HG02798 (cell line): ENCODE results near the gene GFOD1.
"Not testable (repeated sequence)": the region's sequence is repeated elsewhere in the genome, so short reads cannot be mapped to it uniquely, and the experiment has no call there.

Experiments used
- ATAC-seq: cut with Tn5 transposase; IDR thresholded peaks from one replicate; pipeline ENCODE4 v1.9.1; 2021; ENCODE audit warnings: mild to moderate bottlenecking; ENCODE audit not compliant: unreplicated experiment, poor library complexity

Gene GFOD1

DNA sequence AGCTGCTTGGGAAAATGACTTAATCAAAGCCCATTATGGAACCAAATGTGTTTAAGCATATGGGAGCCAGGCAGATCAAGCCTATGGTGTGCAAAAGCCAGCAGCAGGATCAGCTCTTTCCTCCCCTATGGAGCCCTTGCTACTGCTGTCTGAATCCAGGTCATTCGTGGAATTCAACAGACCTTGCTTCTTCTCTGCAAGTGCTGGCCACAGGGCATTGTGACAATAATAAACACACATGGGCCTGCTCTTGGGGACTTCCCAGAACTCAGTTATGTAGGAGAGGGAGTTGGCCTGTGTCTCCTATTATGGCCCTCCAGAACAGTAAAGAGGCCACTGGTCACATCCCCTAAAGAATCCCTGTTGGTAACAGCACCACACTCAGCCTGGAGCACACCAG is 18.6 kb downstream of the GFOD1 start:
- ATAC-seq = no peak

DNA sequence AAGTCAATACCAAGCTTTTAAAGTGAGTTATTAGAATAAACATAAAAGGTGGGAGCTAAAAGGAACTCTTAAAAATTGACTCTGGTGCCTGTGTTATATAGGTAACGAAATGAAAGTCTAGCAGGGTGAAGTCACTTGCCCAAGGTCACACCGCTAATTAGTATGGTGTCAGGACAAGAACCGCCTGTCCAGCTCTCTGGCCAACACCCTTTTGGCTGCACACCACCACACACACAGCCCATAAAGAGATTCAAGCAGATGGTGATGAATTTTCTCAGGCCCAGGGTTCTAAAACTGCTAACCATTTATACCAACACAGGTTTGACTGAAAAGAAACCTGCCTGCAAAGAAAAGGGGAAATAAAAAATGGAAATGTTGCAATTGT is 20.2 kb downstream of the GFOD1 start:
- no peak for ATAC-seq

DNA sequence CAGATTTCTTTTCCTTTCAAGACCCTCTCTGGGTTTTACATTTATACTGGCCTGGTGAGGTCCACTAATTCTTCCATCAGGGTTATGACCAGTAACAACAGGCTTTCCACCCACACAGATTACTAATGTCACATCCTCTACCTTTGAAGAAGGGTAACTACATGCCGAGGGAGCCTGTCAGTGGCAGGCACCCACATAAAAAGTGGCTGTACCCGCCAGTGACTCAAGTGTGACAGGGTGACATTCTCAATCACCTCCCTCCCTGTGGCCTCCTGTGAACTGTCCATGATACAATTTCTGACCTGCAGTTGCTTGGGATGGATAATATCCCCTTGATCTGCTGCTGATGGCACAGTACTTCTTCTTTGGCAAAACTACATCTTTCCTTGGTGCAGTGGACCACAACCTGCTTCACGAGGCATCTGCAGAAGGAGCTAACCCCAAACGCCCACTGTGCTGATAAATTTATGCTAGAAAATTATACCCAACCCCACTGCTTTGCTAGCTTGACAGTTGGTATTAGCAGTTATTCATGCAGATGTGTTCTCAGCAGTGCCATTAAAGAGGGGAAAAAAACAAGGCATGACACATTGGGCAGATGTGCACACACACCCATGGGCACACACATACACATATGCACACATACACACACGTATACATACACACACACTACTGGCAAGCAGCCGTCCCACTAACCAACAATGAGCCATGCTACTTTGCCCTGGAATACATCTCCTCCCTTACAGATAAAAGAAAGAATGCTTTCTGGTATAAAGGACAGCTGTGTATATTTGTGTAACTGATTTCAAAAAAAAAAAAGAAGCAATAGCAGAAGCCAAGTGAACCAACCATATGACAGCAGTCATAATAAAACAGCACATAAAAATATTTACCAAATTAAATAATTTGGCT is 20.8 kb downstream of the GFOD1 start:
- ATAC-seq = no peak

DNA sequence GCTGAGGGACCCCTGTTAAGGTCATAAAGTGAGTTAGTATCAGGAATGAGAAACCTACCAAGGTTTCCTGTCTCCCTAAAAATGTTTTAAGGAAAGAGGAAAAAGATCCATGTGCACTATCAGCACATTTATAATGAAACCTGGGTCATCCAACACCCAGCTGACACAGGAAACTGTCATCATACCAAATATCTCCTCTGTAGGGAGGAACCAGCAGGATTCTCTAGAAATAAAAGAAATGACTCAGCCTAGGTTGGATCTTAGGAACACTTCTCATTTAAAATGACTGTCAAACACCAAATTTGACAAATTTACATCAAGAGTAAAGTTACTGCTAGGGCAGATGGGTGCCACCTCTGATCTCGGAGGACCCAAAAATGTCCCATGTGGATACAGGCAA is 21.7 kb downstream of the GFOD1 start:
- no peak for ATAC-seq

DNA sequence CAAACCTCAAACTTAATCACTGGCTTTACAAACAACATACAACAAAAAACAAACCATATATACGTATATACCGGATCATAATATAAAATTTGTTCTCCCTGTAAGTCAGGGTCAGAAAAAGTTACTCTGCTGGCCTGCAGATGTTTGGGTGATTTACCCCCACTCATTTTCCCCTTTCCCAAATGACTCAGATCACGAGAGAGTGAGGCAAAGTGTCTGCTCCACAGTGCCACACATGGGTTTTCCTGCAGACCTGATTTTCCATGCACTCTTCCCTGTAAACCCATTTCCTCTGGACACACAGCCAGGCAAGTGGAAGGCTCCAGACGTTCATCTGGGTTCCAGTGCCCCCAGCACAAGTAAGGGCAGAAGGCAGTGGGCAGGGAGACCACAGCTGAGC is 23.5 kb downstream of the GFOD1 start:
- no peak for ATAC-seq

DNA sequence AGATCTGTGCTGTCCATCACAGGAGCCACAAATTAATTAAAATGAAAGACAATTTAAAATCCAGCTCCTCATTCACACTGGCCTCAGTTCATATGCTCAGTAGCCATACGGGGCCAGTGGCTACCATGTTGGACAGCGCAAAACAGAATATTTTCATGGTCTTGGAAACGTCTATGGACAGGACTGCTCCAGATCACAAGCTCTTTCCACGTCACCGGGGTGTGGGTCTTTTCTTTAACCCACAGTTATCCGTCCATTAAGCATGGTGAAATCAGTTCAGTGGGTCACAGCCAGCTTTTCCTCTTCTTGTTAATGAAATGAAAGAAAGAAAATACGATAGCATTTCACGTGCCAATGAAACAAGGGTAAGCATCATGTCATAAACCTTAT is 24.1 kb downstream of the GFOD1 start:
- ATAC-seq = no peak

DNA sequence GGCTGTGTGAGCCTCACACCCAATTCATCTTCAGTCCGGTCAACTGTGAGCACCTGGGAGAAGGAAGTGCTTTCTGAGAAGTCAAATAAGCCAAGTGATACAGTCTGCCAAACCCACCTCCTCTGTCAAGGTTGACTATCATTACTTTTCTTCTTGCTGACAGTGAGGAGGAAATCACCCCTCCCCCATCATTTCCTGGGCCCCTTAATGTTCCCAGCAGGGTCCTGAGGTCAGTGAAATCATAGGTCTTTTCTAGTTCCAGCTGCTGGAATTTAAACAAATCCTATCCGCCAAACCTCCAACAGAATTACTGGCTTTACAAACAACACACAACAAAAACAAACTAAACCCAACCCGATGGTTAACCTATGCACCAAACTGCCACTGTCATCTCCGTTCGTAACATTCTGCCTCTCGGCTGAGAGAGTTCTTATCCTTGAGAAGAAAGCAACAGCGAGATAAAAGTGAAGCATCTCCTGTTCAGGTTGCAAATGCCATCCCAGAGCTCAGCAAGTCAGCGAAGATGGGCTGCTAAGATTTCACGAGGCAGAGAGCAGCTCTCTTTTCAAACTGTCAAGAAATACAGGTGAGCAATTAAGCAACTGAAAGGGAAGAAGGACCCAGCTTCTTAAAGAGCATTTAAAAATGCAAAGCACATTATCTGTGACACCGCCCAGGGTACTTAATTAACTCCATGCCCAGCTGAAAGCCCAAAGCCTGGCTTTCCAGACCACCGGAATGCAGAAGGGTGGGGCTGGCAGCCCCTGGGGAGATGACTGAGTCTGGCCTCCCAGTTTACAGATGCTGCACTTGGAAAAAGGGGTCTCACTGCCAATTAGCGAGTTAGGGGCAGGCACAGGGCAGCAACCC is 24.7 kb downstream of the GFOD1 start:
- ATAC-seq = no peak

DNA sequence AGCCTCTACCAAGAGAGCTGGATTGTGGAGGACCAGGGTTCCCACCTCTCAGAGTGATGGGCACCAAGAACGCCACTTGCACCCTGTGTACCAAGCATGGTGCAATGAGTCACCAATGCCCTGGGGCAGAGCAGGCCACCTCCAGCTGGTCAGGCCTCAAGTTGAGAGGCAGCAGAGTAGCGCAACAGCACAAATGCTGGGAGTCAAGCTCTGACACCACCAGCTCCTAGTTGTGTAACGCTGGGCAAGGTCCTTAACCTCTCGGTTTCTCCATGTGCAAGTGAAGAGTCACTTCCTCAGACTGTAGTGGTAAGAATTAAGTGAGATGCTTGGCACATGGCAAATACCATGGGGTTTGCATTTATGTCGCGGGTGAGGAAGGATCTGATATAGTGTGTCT is 25.6 kb downstream of the GFOD1 start:
- ATAC-seq = no peak

DNA sequence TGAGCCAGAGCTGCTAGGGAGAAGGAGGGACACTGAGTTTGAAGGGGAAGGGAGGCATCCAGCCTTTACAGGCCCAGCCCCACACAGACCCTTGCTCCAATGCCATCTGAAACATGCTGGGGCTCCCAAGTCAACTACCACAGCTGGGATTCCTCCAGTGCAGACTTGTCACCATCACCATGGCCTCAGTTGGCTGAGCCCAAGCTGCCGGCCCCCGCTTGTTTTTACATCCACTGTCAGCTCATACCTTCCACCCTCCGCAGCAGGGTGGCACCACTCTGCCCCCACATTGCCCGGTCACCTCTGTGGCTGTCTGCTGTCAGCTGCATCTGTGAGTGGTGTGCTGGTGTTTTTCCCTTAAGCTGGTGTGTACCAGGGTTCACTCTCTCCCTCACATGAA is 26.1 kb downstream of the GFOD1 start:
- ATAC-seq = no peak

DNA sequence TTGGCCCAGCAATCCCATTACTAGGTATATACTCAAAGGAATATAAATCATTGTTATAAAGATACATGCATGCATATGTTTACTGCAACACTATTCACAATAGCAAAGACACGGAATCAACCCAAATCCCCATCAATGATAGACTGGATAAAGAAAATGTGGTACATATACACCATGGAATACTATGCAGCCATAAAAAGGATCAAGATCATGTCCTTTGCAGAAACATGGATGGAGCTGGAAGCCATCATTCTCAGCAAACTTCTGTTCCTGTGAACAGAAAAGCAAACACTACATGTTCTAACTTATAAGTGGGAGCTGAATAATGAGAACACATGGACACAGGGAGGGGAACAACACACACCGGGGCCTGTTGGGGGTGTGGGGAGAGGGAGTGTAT is 27.1 kb downstream of the GFOD1 start:
- ATAC-seq = not testable (repeated sequence)

DNA sequence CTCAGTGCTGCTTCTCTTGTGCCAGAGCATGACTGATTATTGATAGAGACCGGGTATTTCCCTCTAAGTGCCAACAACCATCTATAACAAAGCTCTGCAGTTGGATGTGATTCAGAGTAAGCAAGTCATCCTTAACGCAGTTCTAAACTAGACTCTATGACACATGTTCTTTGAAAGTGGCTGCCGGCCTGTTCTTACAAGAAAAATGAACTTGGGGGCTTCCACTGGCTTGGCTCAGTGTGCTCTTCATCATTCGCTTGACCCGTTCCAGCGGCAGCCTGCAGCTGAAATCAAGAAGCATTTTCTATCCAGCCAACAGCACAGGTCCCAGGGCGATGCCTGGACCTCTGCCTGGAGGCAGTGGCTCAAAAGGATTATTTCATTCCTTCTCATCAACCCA is 29.8 kb downstream of the GFOD1 start:
- ATAC-seq = no peak

DNA sequence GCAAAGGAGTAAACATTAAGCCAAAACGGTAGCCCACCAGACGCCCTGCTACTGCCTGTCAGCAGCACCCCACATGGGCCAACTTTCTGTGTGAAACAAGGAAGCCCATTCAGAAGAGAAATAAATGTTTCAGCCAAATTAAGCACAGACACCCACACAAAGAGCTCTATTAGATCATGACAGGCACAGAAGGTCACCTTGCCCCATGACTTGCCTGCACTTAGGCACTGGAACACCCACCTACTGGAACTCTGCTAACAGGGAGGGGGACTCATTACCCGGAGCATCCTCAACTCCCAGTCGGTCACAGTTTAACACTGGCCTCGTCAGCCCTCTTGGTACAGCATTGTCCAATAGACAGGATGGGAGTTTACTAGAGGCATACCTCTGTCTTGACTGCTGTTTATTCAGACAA is 31.8 kb downstream of the GFOD1 start:
- ATAC-seq = no peak

DNA sequence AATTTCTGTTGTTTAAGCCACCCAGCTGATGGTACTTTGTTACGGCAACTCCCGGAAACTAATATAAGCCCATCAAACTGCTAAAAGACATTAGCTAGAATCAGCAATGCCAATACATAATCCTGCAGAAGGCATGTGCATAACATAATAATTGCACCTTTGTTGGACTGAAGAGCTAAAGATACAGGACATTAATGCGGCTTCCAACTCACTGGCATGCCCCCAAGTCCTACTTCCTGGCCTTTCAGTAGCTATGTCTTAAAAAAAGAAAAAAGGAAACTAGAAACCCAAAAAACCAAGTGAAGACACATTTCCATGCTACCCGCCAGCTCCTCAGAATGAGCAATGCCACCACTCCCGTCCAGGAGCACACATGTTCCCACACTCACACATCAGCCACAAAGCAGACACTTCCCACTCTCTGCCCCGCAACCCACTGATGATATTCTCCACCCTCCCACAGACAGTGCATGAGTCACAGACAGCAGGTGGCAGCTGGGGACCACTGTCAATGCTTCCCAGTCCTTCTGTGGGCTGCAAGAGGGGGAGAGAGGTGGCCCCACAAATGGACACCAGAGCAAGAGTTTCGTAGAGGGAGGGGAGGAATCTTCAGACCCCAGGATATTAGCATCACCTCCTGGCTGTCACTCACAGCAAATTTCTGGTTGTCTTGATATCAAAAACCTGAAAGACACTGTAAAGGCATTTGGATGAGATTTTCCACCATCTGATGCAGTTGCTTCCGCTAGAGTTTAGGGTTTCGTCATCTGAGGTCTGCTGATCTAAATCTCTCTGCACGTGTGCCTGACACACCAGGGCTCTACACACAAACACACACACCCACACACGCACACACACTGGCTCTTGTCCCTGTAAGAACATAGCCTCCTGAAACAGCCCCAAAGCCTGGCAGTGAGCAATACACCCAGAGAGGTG is 32.8 kb downstream of the GFOD1 start:
- peak; percentile 65 for ATAC-seq

DNA sequence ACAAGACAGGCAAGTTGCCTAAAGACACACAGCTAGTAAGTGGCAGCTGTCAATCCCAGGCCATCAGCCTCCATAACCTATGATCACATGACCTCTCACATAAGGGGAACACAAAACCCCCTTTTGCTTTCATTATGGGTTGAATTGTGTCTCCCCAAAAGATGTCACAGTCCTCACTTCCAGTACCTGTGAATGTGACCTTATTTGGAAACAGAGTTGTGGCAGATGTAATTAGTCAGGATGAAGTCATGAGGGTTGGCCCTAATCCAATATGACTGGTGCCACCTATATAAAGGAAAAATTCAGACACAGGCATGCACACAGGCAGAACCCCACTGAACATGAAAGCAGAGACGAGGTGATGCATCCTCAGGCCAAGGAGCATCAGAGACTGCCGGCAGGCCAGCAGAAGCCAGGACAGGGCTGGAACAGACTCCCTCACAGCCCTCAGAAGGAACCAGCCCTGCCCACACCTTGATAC is 33.6 kb downstream of the GFOD1 start:
- ATAC-seq = no peak

DNA sequence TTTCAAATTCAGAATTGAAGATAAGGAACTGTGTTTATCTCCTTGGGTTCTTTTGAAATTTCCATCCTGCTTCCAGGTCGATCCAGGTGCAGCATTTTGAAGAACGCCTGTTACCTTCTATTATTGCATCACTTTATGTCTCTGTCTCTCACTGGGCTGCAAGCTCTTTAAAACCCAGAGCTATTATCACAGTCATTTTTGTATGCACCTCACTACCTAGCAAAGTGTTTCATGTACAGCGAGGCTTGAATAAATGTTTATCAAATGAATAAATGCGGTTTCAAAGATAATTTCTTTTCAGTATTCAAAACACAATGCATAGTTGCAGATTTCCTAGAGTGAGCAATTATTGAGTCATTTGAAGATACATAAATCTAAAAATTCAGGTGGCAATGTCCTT is 34.2 kb downstream of the GFOD1 start:
- no peak for ATAC-seq

DNA sequence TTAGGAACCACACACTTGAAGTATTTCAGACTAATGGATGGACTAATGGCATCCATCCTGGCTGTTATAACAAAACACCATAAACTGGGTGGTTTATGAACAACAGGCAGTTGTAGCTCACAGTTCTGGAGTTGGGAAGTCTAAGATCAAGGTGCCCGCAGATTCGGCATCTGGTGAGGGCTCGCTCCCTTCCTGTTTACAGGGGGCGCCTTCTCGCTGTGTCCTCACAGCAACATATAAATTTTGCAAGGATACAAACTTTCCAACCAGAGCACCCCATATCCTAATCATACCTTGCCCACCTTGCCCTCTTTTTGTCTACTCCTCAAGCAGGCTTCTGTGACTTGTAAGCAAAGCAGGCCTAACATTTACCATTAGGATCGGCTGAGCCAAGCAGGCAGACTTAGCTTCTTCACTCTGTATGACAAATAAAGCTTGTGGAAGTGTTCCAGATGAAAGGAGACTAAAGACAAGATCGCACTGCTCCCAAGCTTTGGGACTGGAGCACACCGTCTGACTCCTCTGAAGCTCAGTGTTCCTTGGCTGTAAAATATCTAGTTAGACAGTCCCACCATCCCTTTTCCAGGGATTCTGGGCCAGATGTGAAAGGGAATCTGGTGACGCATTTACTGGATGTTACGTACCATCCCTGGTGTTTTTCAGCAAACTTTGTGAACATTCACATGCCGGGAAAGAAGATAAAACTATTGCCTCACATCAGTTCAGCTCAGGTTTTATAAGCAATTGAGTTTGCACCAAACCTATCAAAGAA is 34.9 kb downstream of the GFOD1 start:
- no peak for ATAC-seq

DNA sequence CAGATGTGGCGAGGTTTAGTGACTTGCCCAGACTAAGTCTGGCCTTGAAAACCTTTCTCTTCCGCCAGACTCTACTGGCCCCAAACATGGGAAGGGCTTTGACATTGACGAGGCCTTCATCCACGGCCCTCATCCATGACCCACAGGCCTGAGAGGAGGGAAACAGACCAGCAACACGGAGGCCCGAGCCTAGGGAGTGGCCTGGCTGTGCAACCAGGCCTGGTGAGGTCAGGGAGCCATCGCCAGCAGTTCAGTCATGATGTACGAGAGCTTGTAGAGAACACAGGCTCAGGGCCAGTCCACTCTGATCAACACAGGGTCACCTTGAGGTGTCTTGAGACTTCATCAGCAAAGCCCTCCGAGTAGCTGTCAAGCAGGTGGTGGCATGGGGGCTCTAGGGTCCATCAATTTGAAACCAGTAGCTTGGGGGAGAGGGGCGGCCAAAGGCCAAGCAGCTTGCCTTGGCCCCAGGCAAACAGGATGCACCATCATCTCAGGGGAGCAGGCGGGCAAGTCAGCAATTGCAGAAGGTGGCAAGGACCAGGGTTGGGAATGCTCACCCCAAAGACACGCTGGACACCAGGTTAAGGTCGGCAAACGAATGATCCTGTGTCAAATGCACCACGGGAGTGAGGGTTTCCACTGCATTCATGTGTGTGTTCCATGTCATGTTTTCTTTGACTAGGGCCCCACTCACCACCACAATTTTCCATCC is 36.1 kb downstream of the GFOD1 start:
- ATAC-seq = no peak

DNA sequence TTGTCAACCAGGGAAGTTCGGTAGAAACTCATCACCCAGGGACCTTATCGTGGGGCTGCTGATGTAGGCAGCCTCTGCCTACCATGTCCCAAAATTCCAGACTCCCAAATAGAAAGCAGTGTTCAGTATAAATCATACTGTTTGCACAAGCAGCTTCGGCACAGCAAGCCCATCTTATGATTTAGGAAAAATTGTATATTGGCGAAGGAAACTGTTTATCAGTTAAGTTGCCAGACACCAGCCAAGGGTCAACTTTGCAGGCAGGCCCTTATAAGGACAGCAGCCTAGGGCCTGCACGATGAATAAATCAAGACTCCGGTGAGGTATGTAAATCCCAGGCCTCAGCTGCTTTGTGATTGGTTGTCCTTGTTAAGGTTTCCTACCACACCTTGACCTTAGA is 36.8 kb downstream of the GFOD1 start:
- ATAC-seq = no peak
